C4-2B (cell line): ENCODE measurements around the gene LRCH2.
"Not testable (repeated sequence)": the region's sequence is repeated elsewhere in the genome, so short reads cannot be mapped to it uniquely, and the experiment has no call there.

Experiments used
- H3K27ac ChIP-seq: fragments of 450-650 bp; 2 replicates; pipeline ENCODE4 v1.5.1; 2017
- ZFX ChIP-seq: fragments of 450-650 bp; IDR thresholded peaks from 2 replicates; pipeline ENCODE4 v1.6.1; 2017
- TF ChIP-seq, protein P1 (sequence below): fragments of 450-650 bp; conservative IDR thresholded peaks from 2 replicates; pipeline ENCODE4 v1.5.1; 2017; ENCODE audit warnings: mild to moderate bottlenecking

Gene LRCH2

GRCh38 chrX:115234461-115234860, 565 bp upstream of the LRCH2 start:
- H3K27ac ChIP-seq, result no peak overlapping the region
- TF ChIP-seq, protein P1, sequence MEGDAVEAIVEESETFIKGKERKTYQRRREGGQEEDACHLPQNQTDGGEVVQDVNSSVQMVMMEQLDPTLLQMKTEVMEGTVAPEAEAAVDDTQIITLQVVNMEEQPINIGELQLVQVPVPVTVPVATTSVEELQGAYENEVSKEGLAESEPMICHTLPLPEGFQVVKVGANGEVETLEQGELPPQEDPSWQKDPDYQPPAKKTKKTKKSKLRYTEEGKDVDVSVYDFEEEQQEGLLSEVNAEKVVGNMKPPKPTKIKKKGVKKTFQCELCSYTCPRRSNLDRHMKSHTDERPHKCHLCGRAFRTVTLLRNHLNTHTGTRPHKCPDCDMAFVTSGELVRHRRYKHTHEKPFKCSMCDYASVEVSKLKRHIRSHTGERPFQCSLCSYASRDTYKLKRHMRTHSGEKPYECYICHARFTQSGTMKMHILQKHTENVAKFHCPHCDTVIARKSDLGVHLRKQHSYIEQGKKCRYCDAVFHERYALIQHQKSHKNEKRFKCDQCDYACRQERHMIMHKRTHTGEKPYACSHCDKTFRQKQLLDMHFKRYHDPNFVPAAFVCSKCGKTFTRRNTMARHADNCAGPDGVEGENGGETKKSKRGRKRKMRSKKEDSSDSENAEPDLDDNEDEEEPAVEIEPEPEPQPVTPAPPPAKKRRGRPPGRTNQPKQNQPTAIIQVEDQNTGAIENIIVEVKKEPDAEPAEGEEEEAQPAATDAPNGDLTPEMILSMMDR, result no peak
- TF ChIP-seq ZFX, result no peak

DNA sequence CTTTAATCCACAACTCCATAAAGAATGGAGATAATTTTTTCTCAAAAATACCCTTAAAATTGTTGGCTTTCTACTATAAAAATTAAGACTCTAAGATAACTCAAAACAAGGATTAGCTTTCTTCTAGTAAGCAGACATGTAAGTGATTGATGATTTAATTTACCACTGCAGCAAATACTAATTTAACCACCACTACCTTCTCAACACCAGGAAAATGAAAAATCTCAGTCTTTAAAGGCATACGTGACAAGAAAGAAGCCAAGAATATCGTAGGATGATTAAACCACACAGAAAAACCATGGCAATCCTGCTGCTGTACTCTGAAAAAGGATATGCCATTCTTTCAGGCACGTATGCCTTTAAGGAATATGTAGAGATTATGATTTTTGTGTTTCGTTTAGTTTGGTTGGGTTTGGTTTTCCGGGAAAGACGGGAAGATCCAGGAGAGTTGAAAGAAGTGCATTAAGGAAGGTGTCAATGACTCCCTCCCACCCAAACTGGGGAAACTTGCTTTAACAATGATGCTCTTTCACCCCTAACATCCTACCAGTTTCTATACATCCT, 881 bp downstream of the LRCH2 start:
- TF ChIP-seq, protein P1, result no peak
- no peak for TF ChIP-seq ZFX

DNA sequence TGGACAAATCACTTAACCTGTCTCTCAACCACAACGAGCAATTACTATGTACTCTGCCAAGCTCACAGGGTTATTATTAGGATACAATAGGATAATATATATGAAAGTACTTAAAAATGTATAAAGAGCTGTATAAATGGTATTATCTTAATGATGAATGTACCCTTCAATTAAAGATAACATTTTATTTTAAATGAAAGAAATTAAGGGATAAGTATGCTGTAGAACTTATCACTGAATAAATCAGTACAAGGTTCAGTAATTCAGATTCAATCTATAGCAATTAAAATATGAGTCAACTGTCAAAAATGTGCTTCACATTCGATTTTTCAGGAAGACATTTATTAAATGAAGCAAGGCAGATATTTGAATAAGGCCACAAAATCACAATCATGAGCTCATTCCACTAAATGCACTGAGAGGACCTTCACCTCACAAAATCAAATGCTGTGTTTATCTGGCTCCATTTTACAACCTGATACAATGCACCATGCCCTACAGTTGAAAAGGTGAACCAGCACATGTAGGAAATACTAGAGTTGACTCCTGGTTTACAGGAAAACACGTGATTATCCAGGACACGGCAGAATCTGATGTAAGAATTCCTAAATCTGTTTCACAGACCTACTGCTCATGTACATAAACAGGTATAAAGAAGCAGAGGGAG, 4.4 kb downstream of the LRCH2 start:
- TF ChIP-seq, protein P1, result no peak
- no peak for TF ChIP-seq ZFX
- no peak overlapping the region for H3K27ac ChIP-seq

More for the DNA sequence above, 881 bp downstream of the LRCH2 start:
- H3K27ac ChIP-seq, result no peak overlapping the region

GRCh38 chrX:115226929-115227328, 7.0 kb downstream of the LRCH2 start:
- TF ChIP-seq, protein P1, result peak; percentile 45
- no peak for TF ChIP-seq ZFX
- H3K27ac ChIP-seq, result no peak overlapping the region

- not testable (repeated sequence) for H3K27ac ChIP-seq
These were observed 16.6 kb downstream of the LRCH2 start for GRCh38 chrX:115217346-115217745.

- no peak overlapping the region for H3K27ac ChIP-seq
- TF ChIP-seq, protein P1, result no peak
- no peak for TF ChIP-seq ZFX
These were observed 19.3 kb downstream of the LRCH2 start for GRCh38 chrX:115214605-115215004.

DNA sequence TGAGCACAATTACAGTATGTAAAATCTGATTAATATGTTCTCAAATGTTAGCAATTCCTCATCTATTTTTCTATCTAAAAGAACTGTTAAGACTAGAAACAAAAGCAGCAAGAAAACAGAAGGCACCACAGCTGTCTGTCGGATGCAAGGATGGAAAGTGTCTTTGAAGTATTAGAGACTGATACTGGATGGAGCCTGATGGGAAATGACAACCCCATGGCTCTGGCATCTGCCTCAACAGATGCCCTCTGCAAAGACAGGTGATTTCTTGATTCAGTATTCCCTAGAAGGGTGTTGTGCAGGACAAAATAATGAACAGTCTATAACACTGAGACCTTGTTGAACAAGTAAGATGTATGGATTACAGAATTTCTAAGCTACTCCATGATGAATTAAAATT, 19.7 kb downstream of the LRCH2 start:
- no peak overlapping the region for H3K27ac ChIP-seq
- TF ChIP-seq, protein P1, result no peak
- no peak for TF ChIP-seq ZFX

DNA sequence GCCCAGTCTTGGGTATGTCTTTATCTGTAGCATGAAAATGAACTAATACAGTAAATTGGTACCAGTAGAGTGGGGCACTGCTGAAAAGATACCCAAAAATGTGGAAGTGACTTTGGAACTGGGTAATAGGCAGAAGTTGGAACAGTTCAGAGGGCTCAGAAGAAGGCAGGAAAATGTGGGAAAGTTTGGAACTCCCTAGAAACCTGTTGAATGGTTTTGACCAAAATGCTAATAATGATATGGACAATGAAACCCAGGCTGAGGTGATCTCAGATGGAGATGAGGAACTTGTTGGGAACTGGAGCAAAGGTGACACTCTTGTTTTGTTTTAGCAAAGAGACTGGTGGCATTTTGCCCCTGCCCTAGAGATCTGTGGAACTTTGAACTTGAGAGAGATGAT, 24.3 kb downstream of the LRCH2 start:
- not testable (repeated sequence) for H3K27ac ChIP-seq
